IMR-90 (cell line): Measurements from ENCODE around the gene POU2F2. TPM values are rescaled to one million over a fixed set of nuclear protein-coding genes. Genes with fewer than 3 reads are reported as not detected.

Source experiments
- ATAC-seq: fragments of 200-7000 bp; cut with Tn5 transposase; 2 replicates; pipeline ENCODE4 v1.9.1; 2020; ENCODE audit warnings: low read depth, mild to moderate bottlenecking, moderate library complexity
- BruUV-seq: library from RNA; stranded (reverse); fragments of 400-500 nt; replicated peaks from 2 replicates; lab custom pipeline; 2021; lab: Mats Ljungman, UMichigan
- CTCF ChIA-PET: fragments of 300-600 bp; formaldehyde crosslinking; extraction: SDS; loops from one replicate; lab custom pipeline; 2021; ENCODE audit warnings: antibody characterized with exemption; lab: Yijun Ruan, JAX
- POLR2A ChIA-PET: fragments of 300-600 bp; sonication (Branson Sonifier 250); formaldehyde crosslinking; loops from one replicate; lab custom pipeline; 2022; ENCODE audit warnings: antibody characterized with exemption; ENCODE audit not compliant: unreplicated experiment; lab: Charles Lee
- DNase-seq: peaks from one replicate; pipeline ENCODE4 v3.0.0; 2013
- H2AFZ ChIP-seq: replicated peaks from 2 replicates; pipeline ENCODE3; 2013; ENCODE audit warnings: low read length, mild to moderate bottlenecking; ENCODE audit not compliant: poor library complexity
- H2AK5ac ChIP-seq: 2 replicates; pipeline ENCODE4 v1.6.1; 2013; ENCODE audit warnings: low read depth, low read length, inconsistent platforms
- H2AK9ac ChIP-seq: replicated peaks from 2 replicates; pipeline ENCODE3; 2013; ENCODE audit warnings: mild to moderate bottlenecking, low read depth, low read length, moderate library complexity; ENCODE audit not compliant: poor library complexity
- H2BK120ac ChIP-seq: 2 replicates; pipeline ENCODE4 v1.6.1; 2013; ENCODE audit warnings: low read depth, low read length, inconsistent platforms
- H2BK15ac ChIP-seq: 3 replicates; pipeline ENCODE4 v1.6.1; 2013; ENCODE audit warnings: low read depth, low read length, inconsistent platforms
- H2BK20ac ChIP-seq: 2 replicates; pipeline ENCODE4 v1.6.1; 2013; ENCODE audit warnings: low read depth, mild to moderate bottlenecking, inconsistent platforms, low read length, moderate library complexity
- H2BK5ac ChIP-seq: 2 replicates; pipeline ENCODE4 v1.6.1; 2013; ENCODE audit warnings: mild to moderate bottlenecking, low read depth, low read length, inconsistent platforms; ENCODE audit not compliant: poor library complexity, severe bottlenecking
- H3K14ac ChIP-seq: replicated peaks from 2 replicates; pipeline ENCODE4 v1.6.1; 2013; ENCODE audit warnings: low read depth, low read length, inconsistent platforms
- H3K18ac ChIP-seq: 2 replicates; pipeline ENCODE4 v1.6.1; 2013; ENCODE audit warnings: low read depth, low read length, control low read depth
- H3K23ac ChIP-seq: 2 replicates; pipeline ENCODE4 v1.6.1; 2013; ENCODE audit warnings: low read depth, low read length, inconsistent platforms
- H3K27ac ChIP-seq: 2 replicates; pipeline ENCODE4 v1.5.1; 2013; ENCODE audit warnings: mild to moderate bottlenecking, control low read depth, low read length; ENCODE audit not compliant: insufficient read depth
- H3K27me3 ChIP-seq: 2 replicates; pipeline ENCODE4 v1.6.1; 2013; ENCODE audit warnings: low read length; ENCODE audit not compliant: control insufficient read depth, insufficient read depth
- H3K36me3 ChIP-seq: 2 replicates; pipeline ENCODE4 v1.6.1; 2013; ENCODE audit warnings: low read length, mixed read lengths; ENCODE audit not compliant: control insufficient read depth, insufficient read depth
- H3K4ac ChIP-seq: 2 replicates; pipeline ENCODE4 v1.6.1; 2013; ENCODE audit warnings: low read depth, low read length, inconsistent platforms
- H3K4me1 ChIP-seq: 2 replicates; pipeline ENCODE4 v1.6.1; 2013; ENCODE audit warnings: low read length, mixed read lengths; ENCODE audit not compliant: control insufficient read depth, insufficient read depth
- H3K4me2 ChIP-seq: 2 replicates; pipeline ENCODE4 v1.6.1; 2013; ENCODE audit warnings: low read depth, mild to moderate bottlenecking, control low read depth, low read length, moderate library complexity
- H3K4me3 ChIP-seq: 2 replicates; pipeline ENCODE4 v1.5.1; 2013; ENCODE audit warnings: low read depth, mild to moderate bottlenecking, control low read depth, low read length, moderate library complexity; ENCODE audit not compliant: insufficient read depth
- H3K56ac ChIP-seq: 2 replicates; pipeline ENCODE4 v1.6.1; 2013; ENCODE audit warnings: low read length, inconsistent platforms; ENCODE audit not compliant: insufficient read depth; ENCODE audit errors: extremely low read depth
- H3K79me1 ChIP-seq, 2 experiments: 2 replicates each; pipeline ENCODE4 v1.6.1; 2013; ENCODE audit warnings: low read length in 2 of 2, inconsistent platforms in 1 of 2, low read depth in 1 of 2
- H3K9ac ChIP-seq: 2 replicates; pipeline ENCODE4 v1.6.1; 2013; ENCODE audit warnings: low read depth, low read length, control low read depth
- H3K9me1 ChIP-seq: 2 replicates; pipeline ENCODE4 v1.6.1; 2013; ENCODE audit warnings: low read length, inconsistent platforms; ENCODE audit not compliant: insufficient read depth
- H3K9me3 ChIP-seq: 2 replicates; pipeline ENCODE4 v1.6.1; 2013; ENCODE audit warnings: low read length; ENCODE audit not compliant: control insufficient read depth, insufficient read depth
- H4K20me1 ChIP-seq: 2 replicates; pipeline ENCODE4 v1.6.1; 2013; ENCODE audit warnings: low read length, inconsistent platforms; ENCODE audit not compliant: insufficient read depth
- H4K5ac ChIP-seq: 2 replicates; pipeline ENCODE4 v1.6.1; 2013; ENCODE audit warnings: mild to moderate bottlenecking, low read depth, low read length, control low read depth
- H4K8ac ChIP-seq, 2 experiments: 2 replicates each; pipeline ENCODE4 v1.6.1; 2013; ENCODE audit warnings: low read depth in 2 of 2, low read length in 2 of 2, control low read depth in 1 of 2, inconsistent platforms in 1 of 2
- H4K91ac ChIP-seq: 2 replicates; pipeline ENCODE4 v1.6.1; 2013; ENCODE audit warnings: low read depth, low read length, inconsistent platforms; ENCODE audit not compliant: insufficient read depth
- CEBPB ChIP-seq: IDR thresholded peaks from 2 replicates; pipeline ENCODE4 v1.6.1; 2012; ENCODE audit warnings: low read depth, low read length, improper control_type of control experiment
- CHD1 ChIP-seq: IDR thresholded peaks from 2 replicates; pipeline ENCODE4 v1.6.1; 2012; ENCODE audit warnings: low read depth, low read length, improper control_type of control experiment
- ELK1 ChIP-seq: fragments of 150-350 bp; IDR thresholded peaks from 2 replicates; pipeline ENCODE4 v1.6.1; 2016; ENCODE audit warnings: low read depth, mild to moderate bottlenecking, low read length, moderate library complexity, borderline replicate concordance
- FOS ChIP-seq: fragments of 150-350 bp; IDR thresholded peaks from 2 replicates; pipeline ENCODE4 v1.6.1; 2016; ENCODE audit warnings: low read depth, low read length
- MAFK ChIP-seq: IDR thresholded peaks from 2 replicates; pipeline ENCODE4 v1.6.1; 2012; ENCODE audit warnings: low read depth, low read length, improper control_type of control experiment
- MAZ ChIP-seq: IDR thresholded peaks from 2 replicates; pipeline ENCODE4 v1.6.1; 2012; ENCODE audit warnings: low read depth, mild to moderate bottlenecking, low read length, improper control_type of control experiment, moderate library complexity, borderline replicate concordance
- NFE2L2 ChIP-seq: fragments of 150-350 bp; IDR thresholded peaks from 2 replicates; pipeline ENCODE4 v1.6.1; 2016; ENCODE audit warnings: low read depth, mild to moderate bottlenecking, low read length
- POLR2A ChIP-seq: IDR thresholded peaks from 2 replicates; pipeline ENCODE4 v1.6.1; 2012; ENCODE audit warnings: mild to moderate bottlenecking, low read depth, low read length
- RAD21 ChIP-seq: IDR thresholded peaks from 2 replicates; pipeline ENCODE4 v1.6.1; 2012; ENCODE audit warnings: low read length, improper control_type of control experiment
- RCOR1 ChIP-seq: IDR thresholded peaks from 2 replicates; pipeline ENCODE4 v1.6.1; 2012; ENCODE audit warnings: mild to moderate bottlenecking, low read length, improper control_type of control experiment; ENCODE audit not compliant: insufficient replicate concordance
- RFX5 ChIP-seq: IDR thresholded peaks from 2 replicates; pipeline ENCODE4 v1.8.0; 2012; ENCODE audit warnings: low read depth, mild to moderate bottlenecking, low read length, moderate library complexity
- SMC3 ChIP-seq: fragments of 150-350 bp; IDR thresholded peaks from 2 replicates; pipeline ENCODE4 v1.6.1; 2016; ENCODE audit warnings: low read depth, mild to moderate bottlenecking, antibody characterized with exemption, low read length, moderate library complexity
- USF2 ChIP-seq: fragments of 150-350 bp; IDR thresholded peaks from 2 replicates; pipeline ENCODE4 v1.6.1; 2017; ENCODE audit warnings: mild to moderate bottlenecking, antibody characterized with exemption, low read length, low read depth
- WGBS, 2 experiments: methylation state at CpG; one replicate each; pipeline versions ENCODE4 v1.1.5 to v1.1.7; 2013; ENCODE audit warnings: missing lambda C conversion rate in 2 of 2; ENCODE audit not compliant: insufficient read length in 1 of 2; ENCODE audit errors: extremely low coverage in 2 of 2; 5-methylcytosine and 5-hydroxymethylcytosine counted together
- dilution Hi-C: fragments of 300-500 bp; cut with HindIII; formaldehyde crosslinking; loops from one replicate; pipeline ENCODE4 v1.14.3; 2018; ENCODE audit warnings: low sequenced_read_pairs; ENCODE audit not compliant: unreplicated experiment
- in situ Hi-C: fragments of 300-500 bp; cut with MboI; formaldehyde crosslinking; loops from 3 replicates; pipeline ENCODE4 v1.14.3; 2019; ENCODE audit warnings: low sequenced_read_pairs, inconsistent platforms, mixed read lengths
- intact Hi-C: fragments of 100-400 bp; cut with micrococcal nuclease; formaldehyde crosslinking; loops from 2 replicates; pipeline ENCODE4 v1.10.0; 2022
- polyA plus RNA-seq, 3 experiments: library from polyadenylated mRNA; depleted of rRNA; stranded (reverse); fragments of >200 nt; gene quantifications; 2 replicates each; pipeline ENCODE4 v1.2.3, GENCODE V29; 2012; ENCODE audit warnings: low replicate concordance in 1 of 3
- total RNA-seq: library from RNA; depleted of rRNA; stranded (reverse); fragments of >200 nt; gene quantifications from 2 replicates; pipeline ENCODE4 v1.2.3, GENCODE V29; 2012

Gene POU2F2
- total and polyA plus RNA-seq, 2 of the 4 experiments (the other 2 are of a cell fraction): 0.54 to 5.0 TPM

GRCh38 chr19:42121036-42121621 lies 11.1 kb downstream of the POU2F2 start:
- in situ Hi-C loops (no loop called here), dilution Hi-C loops (no loop called here)
- 43% methylated on average over 1 of the region's 5 CpGs; no CpG with 5 or more reads in 1 of the 2 experiments for WGBS, 2 experiments

More at GRCh38 chr19:42121036-42121621, 11.1 kb downstream of the POU2F2 start:
- Histone ChIP-seq H3K27ac (peak overlapping the region; percentile 52; the same call in 1 of the 2 replicates), H3K4me1 (peaks cover 15% of the 10 kb centered on the region), H2BK120ac (peak overlapping the region; percentile 98), H2BK20ac (peak overlapping the region; percentile 99), H4K8ac (peak overlapping the region; percentile 97 to 98), H3K27me3 (no peaks in the 10 kb centered on the region), H3K56ac (peak overlapping the region; percentile 66), H2BK15ac (peak overlapping the region; percentile 100), H3K4me3 (no peak overlapping the region), H3K9ac (peak overlapping the region; percentile 16; the same call in 1 of the 2 replicates), H4K91ac (peak overlapping the region; percentile 99), H2BK5ac (peak overlapping the region; percentile 89), H3K14ac (peak overlapping the region; percentile 100), H3K23ac (peak overlapping the region; percentile 98), H3K9me3 (no peaks in the 10 kb centered on the region), H3K9me1 (peaks cover 23% of the 10 kb centered on the region), H3K79me1 (peaks cover 0 to 33% of the 10 kb centered on the region in 2 experiments; a peak in 3 of 4 replicates), H3K36me3 (no peaks in the 10 kb centered on the region), H3K18ac (peak overlapping the region; percentile 48; the same call in 1 of the 2 replicates), H2AK9ac (peak overlapping the region; percentile 90), H4K20me1 (no peaks in the 10 kb centered on the region), H3K4ac (peak overlapping the region; percentile 98), H4K5ac (peak overlapping the region; percentile 40; the same call in 1 of the 2 replicates), H2AK5ac (peak overlapping the region; percentile 99), H2AFZ (peak overlapping the region; percentile 86), H3K4me2 (no peak overlapping the region)
- BruUV-seq: no TSS peak
- intact Hi-C loops: no loop called here
- ATAC-seq: no peak; the same call in 1 of the 2 replicates
- no peak for DNase-seq
- POLR2A ChIA-PET: no interaction called here
- CTCF ChIA-PET: no interaction called here
- TF ChIP-seq MAZ (no peak), CHD1 (no peak), SMC3 (no peak), POLR2A (no peak), ELK1 (no peak), USF2 (no peak), RFX5 (no peak), FOS (no peak), RAD21 (no peak), RCOR1 (no peak), CEBPB (no peak), MAFK (no peak), NFE2L2 (no peak)
